PC-9 (cell line): Measurements from ENCODE around the gene TAOK2.

Experiments used
- CTCF ChIP-seq: fragments of 200-600 bp; sonication (generic); conservative IDR thresholded peaks from 2 replicates; pipeline ENCODE4 v1.6.1; 2017; ENCODE audit warnings: mixed run types, antibody characterized with exemption, mild to moderate bottlenecking, moderate library complexity
- EZH2 ChIP-seq: fragments of 200-600 bp; sonication (generic); IDR thresholded peaks from 2 replicates; pipeline ENCODE4 v1.8.0; 2017; ENCODE audit warnings: antibody characterized with exemption, low read depth

GRCh38 chr16:29978564-29979270, 5.0 kb downstream of the TAOK2 start:
- no peak for TF ChIP-seq EZH2
- no peak for TF ChIP-seq CTCF
